Stomach (tissue), 4 donors: ENCODE measurements around the gene DGCR2.

ENCODE experiments used
- POLR2A ChIP-seq, 4 donors: fragments of 450-650 bp; IDR thresholded peaks; one replicate each; pipeline ENCODE4 v1.6.1; 2016; ENCODE audit warnings: antibody characterized with exemption in 4 of 4, control low read depth in 2 of 4, mild to moderate bottlenecking in 1 of 4, moderate library complexity in 1 of 4
- POLR2AphosphoS5 ChIP-seq, 3 donors: sonication (generic); formaldehyde crosslinking; IDR thresholded peaks; one replicate each; pipeline ENCODE4 v1.6.1; 2016; ENCODE audit warnings: antibody characterized with exemption in 3 of 3
- TF ChIP-seq, protein P1 (sequence below), 7 experiments: fragments of 450-650 bp in 4 of 7; fragments of 200-600 bp in 3 of 7; sonication (generic) in 3 of 7; IDR thresholded peaks; one replicate each; pipeline ENCODE4 v1.5.1; 2016 to 2019; ENCODE audit warnings: antibody characterized with exemption in 7 of 7, control low read depth in 2 of 7, mild to moderate bottlenecking in 1 of 7

DNA sequence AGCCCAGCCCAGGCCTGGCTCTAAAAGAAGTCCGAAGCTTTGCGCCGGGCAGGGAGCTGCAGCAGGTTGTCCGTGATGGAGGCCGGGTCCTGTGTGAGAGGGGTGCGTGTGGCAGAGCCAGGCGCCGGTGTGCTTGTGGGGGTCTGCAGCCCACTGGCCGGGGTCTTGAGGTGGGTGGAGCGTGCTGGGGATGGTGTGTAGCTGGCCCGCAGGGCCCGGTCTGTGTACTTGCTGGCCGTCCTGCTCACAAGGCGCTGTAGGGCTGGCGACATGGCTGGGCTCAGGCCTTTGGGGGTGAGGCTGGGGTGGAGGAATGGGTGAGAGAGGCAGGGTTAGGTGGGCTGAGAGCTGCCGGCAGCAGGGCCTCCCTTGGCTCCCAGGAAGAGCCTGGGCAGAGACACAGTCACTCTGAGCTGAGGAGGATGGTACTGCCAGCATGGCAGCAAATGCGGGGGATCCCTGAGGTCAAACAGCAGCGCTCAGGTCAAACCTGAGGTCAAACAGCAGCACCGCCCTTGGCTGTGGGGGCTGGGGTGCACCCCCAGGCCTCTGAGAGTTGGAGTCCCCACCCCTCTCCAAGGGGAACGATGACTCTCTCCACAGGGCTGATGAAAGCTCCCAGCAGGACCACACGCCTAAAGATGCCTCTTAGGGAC, 12.1 kb upstream of the DGCR2 start:
- TF ChIP-seq POLR2AphosphoS5 (IDR thresholded peaks at IDR 0.05): no peak
- no peak for TF ChIP-seq POLR2A (IDR thresholded peaks at IDR 0.05)
- TF ChIP-seq, protein P1, sequence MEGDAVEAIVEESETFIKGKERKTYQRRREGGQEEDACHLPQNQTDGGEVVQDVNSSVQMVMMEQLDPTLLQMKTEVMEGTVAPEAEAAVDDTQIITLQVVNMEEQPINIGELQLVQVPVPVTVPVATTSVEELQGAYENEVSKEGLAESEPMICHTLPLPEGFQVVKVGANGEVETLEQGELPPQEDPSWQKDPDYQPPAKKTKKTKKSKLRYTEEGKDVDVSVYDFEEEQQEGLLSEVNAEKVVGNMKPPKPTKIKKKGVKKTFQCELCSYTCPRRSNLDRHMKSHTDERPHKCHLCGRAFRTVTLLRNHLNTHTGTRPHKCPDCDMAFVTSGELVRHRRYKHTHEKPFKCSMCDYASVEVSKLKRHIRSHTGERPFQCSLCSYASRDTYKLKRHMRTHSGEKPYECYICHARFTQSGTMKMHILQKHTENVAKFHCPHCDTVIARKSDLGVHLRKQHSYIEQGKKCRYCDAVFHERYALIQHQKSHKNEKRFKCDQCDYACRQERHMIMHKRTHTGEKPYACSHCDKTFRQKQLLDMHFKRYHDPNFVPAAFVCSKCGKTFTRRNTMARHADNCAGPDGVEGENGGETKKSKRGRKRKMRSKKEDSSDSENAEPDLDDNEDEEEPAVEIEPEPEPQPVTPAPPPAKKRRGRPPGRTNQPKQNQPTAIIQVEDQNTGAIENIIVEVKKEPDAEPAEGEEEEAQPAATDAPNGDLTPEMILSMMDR (IDR thresholded peaks at IDR 0.05): no peak
